Activated T-cell treated with anti-CD3 and anti-CD28 coated beads, Interleukin-2, amount 50 U/mL, for 24 hours (primary cell): ENCODE results near the gene PAFAH1B2.

Experiments used
- DNase-seq: peaks from one replicate; pipeline ENCODE4 v3.0.0-alpha.2; 2020
- H3K27ac Mint-ChIP-seq: 2 replicates; pipeline ENCODE4 v1.8.0; 2020; ENCODE audit warnings: mild to moderate bottlenecking, mixed read lengths
- H3K27me3 Mint-ChIP-seq: 2 replicates; pipeline ENCODE4 v1.8.0; 2020; ENCODE audit warnings: mixed read lengths
- H3K36me3 Mint-ChIP-seq: 2 replicates; pipeline ENCODE4 v1.8.0; 2020; ENCODE audit warnings: low read depth, mixed read lengths
- H3K4me1 Mint-ChIP-seq: 2 replicates; pipeline ENCODE4 v1.8.0; 2020; ENCODE audit warnings: low read depth, mixed read lengths
- H3K4me3 Mint-ChIP-seq: 2 replicates; pipeline ENCODE4 v1.8.0; 2020; ENCODE audit warnings: mild to moderate bottlenecking, moderate library complexity, mixed read lengths
- H3K9me3 Mint-ChIP-seq: 2 replicates; pipeline ENCODE4 v1.8.0; 2020; ENCODE audit warnings: mixed read lengths

PAFAH1B2 gene, protein sequence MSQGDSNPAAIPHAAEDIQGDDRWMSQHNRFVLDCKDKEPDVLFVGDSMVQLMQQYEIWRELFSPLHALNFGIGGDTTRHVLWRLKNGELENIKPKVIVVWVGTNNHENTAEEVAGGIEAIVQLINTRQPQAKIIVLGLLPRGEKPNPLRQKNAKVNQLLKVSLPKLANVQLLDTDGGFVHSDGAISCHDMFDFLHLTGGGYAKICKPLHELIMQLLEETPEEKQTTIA

DNA sequence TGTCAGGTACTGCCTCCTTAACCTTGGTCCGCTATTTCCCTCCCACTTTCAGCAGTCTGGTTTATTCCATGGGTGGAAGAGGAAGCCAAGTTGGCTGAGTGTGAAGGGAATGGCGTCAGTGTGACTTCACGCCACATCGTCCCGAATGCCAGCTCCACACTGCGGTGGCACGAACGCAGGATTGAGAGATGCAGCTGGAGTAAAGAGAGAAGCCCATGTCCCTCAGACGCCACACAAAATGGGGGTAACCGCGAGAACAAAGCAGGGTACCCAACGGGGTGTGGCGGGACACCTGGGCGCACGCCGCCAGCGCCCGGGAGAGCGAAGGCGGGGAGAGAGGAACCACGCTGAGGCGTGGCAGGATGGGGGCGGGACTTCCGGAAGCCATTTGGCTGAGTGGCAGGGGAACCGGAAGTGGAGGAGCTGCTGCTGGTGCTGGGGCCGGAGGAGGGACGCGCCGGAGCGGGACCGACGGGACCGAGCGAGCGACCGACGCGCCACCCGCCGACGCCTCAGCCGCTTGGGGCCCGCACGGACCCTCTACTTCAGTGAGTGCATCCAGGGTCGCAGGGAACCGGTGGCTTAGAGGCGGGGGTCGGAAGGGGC, at the start of gene PAFAH1B2:
PAFAH1B2 (plus strand) TSS at position 417 of the 606 bp plus-strand sequence. CDS start 8,161 bp downstream, outside the sequence.
- peak; percentile 97 for DNase-seq
- Mint-ChIP-seq H3K27me3 (peaks cover 22% of the 10 kb centered on the region), H3K36me3 (peaks cover 44% of the 10 kb centered on the region), H3K9me3 (no peaks in the 10 kb centered on the region), H3K27ac (peak within 1 kb of the TSS; percentile 95), H3K4me1 (peaks cover 42% of the 10 kb centered on the region), H3K4me3 (peak within 1 kb of the TSS; percentile 98)

DNA sequence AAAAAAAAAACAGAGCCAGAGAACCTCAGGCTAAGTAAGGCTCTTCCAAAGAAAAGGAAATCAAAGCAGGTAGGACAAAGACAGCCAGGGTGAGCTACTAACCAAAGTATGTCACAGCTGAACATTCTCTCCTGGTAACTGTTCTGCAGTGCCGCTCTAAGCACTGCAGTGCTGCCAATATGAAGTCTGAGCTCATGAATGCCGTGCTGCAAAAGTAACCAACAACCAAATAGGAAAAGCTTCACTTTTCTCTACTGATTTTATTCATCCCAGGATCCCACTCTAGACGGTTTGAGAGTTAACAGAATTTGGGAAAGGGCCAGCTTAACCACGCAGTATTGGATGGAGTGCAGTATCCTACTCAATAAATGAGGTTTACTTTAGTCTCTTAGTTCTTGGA, 49.3 kb upstream of the PAFAH1B2 start:
- peaks cover 40% of the 10 kb centered on the region for H3K36me3 Mint-ChIP-seq
- no peak for DNase-seq
- H3K27ac Mint-ChIP-seq, result peak overlapping the region; percentile 96
- H3K9me3 Mint-ChIP-seq, result peaks cover 5% of the 10 kb centered on the region
- peak overlapping the region; percentile 96 for H3K4me3 Mint-ChIP-seq
- peaks cover 83% of the 10 kb centered on the region for H3K4me1 Mint-ChIP-seq
- no peaks in the 10 kb centered on the region for H3K27me3 Mint-ChIP-seq

DNA sequence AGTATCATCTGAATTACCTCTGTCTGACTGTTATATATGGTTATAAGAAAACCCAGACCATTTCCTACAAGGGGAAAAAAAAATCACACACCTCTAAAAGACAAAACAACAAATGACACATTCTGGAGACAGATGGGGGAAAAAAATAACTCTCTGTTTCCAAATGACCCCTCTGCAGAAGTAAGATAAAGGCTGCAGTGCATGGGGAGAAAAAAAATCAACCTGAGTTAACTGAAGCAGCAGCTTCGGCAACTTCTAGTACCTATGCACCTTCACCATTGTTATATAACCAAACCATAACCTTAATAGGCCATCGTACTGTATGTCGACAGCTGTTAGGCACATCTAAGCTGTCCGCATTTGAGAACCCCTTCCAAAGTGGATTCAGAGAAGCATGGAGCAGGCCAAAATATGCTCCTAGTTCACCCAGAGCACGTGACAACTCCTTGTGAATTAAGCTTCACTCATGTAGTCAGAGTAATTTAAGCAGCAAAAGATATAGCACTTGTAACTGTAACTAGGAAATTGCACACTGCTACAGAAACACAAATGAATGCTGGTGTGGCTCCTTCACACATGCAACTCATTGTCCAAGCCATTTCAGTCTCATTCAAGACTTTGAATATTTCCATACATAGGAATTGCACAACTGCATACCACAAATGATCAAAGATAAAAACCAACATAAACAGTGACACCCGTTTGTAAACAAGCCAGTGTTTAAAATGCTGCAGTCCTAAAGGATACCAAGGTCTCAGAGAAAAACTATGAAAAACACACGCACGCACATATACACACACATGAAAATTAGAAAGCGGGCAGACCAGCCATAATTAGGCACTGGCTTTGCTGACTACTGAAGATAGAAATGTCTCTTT, 48.6 kb upstream of the PAFAH1B2 start:
- H3K27me3 Mint-ChIP-seq, result no peaks in the 10 kb centered on the region
- peak overlapping the region; percentile 96 for H3K27ac Mint-ChIP-seq
- peak overlapping the region; percentile 96 for H3K4me3 Mint-ChIP-seq
- peaks cover 37% of the 10 kb centered on the region for H3K36me3 Mint-ChIP-seq
- no peak for DNase-seq
- H3K9me3 Mint-ChIP-seq, result peaks cover 5% of the 10 kb centered on the region
- peaks cover 75% of the 10 kb centered on the region for H3K4me1 Mint-ChIP-seq

DNA sequence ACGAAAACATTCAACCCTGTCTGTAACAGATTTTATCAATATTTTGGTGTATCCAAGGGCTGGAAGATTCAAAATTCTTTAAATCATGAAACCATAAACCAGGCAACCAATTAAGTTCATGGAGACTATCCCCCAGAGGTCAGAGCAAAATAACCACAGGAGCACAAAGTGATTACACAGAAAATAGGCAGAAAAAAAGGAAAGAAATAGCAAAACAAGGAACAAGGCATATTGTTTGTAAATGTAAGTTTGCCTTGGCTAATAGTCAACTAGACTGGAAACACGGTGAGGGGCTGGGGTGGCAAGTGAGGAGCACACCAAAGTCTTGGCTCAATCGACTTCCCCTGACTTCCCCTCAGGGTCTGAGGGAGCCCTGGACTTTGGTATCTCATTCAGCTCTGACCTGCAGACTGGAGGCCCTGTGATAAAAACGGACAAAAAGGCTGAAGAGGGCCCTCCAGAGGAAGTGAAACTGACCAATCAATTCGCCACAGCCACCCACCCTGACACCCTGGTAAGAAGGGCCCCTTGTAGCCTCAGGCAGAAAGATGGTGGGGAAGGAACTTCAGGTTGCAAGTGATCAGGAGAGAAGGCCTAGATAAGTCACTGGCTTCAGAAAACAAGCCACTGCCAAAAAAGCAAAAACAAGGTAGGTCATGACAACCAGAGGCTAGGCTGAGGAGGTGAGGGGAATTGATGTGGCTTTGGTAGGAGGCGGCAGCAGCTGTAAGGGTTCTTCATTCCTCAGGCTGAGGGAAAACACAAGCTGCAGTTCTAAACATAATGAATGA, 47.7 kb upstream of the PAFAH1B2 start:
- peaks cover 5% of the 10 kb centered on the region for H3K9me3 Mint-ChIP-seq
- H3K27me3 Mint-ChIP-seq, result no peaks in the 10 kb centered on the region
- peaks cover 70% of the 10 kb centered on the region for H3K4me1 Mint-ChIP-seq
- H3K4me3 Mint-ChIP-seq, result peak overlapping the region; percentile 96
- H3K27ac Mint-ChIP-seq, result peak overlapping the region; percentile 96
- H3K36me3 Mint-ChIP-seq, result peaks cover 34% of the 10 kb centered on the region
- DNase-seq, result peak; percentile 44

DNA sequence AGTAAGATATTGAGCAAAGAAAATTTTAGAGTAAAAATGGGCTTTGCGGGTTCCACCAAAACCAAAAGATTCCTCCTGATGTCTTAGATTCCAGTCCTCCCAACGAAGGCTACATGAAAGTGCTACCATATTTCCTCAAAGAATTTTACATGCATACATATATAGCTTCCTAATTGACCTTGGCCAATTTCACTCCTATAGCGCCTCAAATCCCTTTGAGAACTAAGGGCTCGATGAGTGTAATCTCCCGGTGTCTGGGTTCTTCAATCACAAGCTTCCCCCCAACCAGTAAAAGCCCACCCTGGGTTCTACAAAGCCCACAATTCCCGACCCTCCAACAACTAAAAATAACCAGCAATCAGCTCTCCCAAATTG, 47.1 kb upstream of the PAFAH1B2 start:
- H3K36me3 Mint-ChIP-seq, result peaks cover 28% of the 10 kb centered on the region
- peaks cover 3% of the 10 kb centered on the region for H3K9me3 Mint-ChIP-seq
- peaks cover 64% of the 10 kb centered on the region for H3K4me1 Mint-ChIP-seq
- no peaks in the 10 kb centered on the region for H3K27me3 Mint-ChIP-seq
- H3K4me3 Mint-ChIP-seq, result peak overlapping the region; percentile 96
- DNase-seq, result no peak
- H3K27ac Mint-ChIP-seq, result peak overlapping the region; percentile 96

DNA sequence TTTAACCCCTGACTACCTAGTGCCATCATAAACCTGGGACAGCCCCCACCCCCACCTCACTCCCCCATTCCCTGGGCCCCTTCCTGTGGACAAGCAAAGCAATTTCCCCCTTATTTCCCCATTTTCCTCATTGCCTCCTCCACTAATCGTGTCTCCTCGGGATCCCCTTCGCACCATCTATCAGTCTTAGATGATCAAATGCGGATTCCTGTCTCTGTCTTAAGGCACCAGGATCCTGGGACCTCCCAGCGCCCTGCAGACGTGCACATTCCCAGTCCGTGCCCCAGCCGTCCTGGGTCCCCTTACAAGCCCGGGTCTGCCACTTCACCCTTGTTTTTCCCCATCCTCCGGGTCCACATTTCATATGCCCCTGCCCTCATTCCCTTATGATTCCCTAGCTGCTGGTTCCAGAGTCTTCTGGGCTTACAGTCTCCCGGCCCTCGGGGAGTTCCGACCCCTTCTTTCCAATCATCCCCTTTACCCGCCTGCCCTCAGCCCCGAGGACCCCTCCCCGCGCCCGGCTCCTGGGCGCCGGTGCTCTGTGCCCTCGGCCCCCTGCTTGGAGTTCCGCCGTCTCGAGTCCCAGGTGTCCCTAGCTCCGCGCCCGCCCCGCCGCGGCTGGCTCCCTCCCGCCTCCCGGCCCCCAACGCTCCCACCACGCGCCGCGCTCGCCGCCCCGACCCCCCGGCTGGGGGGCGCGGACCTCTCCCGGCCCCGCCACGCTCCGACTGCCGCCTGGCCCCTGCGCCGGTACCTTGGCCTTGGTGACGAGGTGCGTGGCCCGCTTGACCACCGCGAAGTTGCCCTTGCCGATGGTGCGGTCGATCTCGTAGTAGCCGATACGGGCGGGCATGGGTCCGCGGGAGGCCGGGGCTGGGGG, 46.5 kb upstream of the PAFAH1B2 start:
- Mint-ChIP-seq H3K9me3 (no peaks in the 10 kb centered on the region), H3K36me3 (peaks cover 22% of the 10 kb centered on the region), H3K27me3 (no peaks in the 10 kb centered on the region), H3K4me3 (peak overlapping the region; percentile 96), H3K27ac (peak overlapping the region; percentile 96), H3K4me1 (peaks cover 58% of the 10 kb centered on the region)
- no peak for DNase-seq

DNA sequence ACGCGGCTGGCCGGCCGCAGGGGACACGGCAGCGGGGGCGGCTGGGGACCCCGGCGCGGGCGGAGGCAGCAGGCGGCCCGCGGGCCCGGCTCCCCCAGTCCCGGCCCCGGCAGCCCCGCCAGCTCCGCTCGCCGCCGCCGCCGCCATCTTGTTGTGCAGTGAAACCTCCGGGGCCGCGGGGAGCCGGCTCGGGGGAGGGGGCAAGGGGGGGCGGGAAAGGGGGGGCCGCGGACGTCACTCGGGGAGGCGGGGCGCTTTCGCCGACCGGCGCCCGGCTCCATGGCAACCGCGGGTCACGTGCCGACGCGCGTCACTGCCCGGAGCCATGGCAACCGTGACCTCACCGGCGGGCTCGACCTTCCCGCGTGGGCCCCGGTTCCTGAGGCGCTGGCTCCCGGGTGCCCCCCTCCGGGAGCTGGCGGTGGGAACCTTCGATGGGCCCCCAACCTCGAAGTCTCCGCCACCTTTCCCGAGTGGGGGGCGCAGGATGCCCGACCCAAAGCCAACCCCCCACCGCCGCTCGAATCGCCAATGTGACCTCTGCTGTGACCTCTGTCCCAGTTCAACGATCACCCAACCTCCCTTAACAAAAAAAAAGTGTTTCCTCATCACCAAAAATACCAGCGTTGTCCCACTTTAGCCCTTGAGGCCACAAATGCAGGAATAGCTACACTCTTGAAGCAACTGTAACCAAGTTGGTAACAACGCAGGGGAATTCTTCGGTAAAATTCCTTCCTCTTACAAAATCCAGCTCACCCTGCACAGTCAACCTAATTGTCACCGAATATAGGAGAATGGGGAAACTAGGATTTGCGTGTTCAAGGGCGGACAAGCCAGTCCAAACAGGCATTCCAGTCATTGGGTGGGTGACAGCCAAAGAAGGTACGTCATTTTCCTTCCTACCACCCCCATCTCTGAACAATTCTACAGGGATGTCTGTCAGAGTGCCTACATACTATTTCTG, 45.5 kb upstream of the PAFAH1B2 start, which contains the start of gene SIK3:
SIK3 (minus strand) TSS at position 160 of the 964 bp plus-strand sequence; CDS start at position 147, 13 bp downstream.
- Mint-ChIP-seq H3K27me3 (no peaks in the 10 kb centered on the region), H3K9me3 (no peaks in the 10 kb centered on the region), H3K27ac (peak within 1 kb of the TSS; percentile 96), H3K4me1 (peaks cover 49% of the 10 kb centered on the region), H3K4me3 (peak within 1 kb of the TSS; percentile 96), H3K36me3 (peaks cover 19% of the 10 kb centered on the region)
- peak; percentile 97 for DNase-seq

DNA sequence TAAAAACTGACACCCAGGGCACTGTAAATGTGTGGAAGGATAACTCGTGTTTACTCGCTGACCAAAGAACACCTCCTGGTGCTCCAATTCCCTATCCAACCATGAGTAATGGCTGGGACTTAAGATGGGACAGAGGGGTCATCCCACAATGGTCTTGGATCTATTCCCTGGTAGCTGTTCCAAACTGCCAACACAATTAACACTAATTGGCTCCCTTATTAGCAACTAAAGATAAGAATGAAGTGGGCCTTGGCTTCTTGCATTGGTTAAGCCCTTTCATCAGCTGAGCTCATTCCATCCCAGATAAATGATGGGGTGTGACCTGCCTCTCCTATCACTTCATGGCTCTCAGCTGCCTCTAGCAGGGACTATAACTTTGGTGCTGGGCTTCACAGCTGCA, 44.4 kb upstream of the PAFAH1B2 start:
- H3K4me3 Mint-ChIP-seq, result no peak overlapping the region
- H3K36me3 Mint-ChIP-seq, result peaks cover 16% of the 10 kb centered on the region
- peak overlapping the region; percentile 95 for H3K27ac Mint-ChIP-seq

DNA sequence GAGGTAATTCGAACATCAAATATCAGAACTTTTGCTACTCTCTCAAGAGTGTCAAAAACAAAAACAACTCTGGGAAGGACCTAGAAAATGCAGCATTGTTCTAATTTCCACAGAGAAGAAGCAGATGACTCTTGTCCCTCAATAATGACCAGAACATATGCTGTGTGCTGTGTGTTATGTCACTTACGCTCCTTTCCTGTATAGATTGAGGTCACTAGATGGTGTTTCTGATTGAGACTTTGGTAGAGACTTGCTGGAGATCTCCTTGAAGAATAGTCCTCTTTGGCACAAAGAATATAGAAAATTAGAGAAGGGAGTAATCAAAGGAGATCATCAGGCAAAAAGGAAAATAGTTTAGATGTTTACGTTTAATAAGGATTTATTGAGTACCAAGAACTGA, 43.5 kb upstream of the PAFAH1B2 start:
- H3K36me3 Mint-ChIP-seq, result peaks cover 16% of the 10 kb centered on the region
- no peak overlapping the region for H3K27ac Mint-ChIP-seq
- no peaks in the 10 kb centered on the region for H3K27me3 Mint-ChIP-seq

More for the DNA sequence above, 44.4 kb upstream of the PAFAH1B2 start:
- Mint-ChIP-seq H3K27me3 (no peaks in the 10 kb centered on the region), H3K4me1 (peaks cover 39% of the 10 kb centered on the region), H3K9me3 (no peaks in the 10 kb centered on the region)
- no peak for DNase-seq

DNA sequence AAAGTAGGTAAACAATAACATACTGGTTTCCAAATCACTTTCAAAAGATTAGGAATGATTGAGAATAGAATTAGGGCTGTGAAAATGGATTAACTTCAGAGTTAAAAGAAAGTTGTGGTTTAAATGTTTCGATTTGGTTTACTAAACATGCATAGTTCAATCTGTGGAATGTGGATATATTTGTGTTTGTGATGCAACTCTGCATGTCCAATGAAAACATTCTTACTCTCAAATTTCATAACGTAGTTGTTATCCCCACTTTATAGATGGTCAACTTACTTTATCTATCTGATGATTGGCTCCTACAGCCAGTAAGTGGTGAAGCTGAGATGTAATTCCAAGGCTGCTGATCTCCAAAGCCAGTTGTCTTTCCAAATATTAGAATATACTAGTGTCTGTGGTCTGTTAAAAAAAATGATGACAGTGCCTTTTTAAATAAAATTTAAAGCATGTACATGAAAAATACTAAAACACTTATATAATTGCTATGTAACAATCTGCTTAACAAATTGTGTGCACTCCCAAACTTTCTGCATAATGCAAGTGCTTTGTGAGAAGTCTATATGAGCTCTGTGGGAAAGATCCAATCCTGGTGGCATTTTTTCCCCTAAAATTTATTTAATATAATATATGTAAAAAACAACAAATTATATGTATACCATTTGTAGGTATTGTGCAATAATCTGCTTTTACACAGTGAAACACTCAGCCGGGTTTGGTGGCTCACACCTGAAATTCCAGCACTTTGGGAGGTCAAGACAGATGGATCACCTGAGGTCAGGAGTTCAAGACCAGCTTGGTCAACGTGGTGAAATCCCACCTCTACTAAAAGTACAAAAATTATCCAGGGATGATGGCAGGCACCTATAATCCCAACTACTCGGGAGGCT, 36.1 kb upstream of the PAFAH1B2 start:
- no peaks in the 10 kb centered on the region for H3K4me1 Mint-ChIP-seq
- no peaks in the 10 kb centered on the region for H3K36me3 Mint-ChIP-seq
- no peaks in the 10 kb centered on the region for H3K27me3 Mint-ChIP-seq
- DNase-seq, result no peak
- H3K9me3 Mint-ChIP-seq, result no peaks in the 10 kb centered on the region
- H3K4me3 Mint-ChIP-seq, result no peak overlapping the region
- no peak overlapping the region for H3K27ac Mint-ChIP-seq

More for the DNA sequence above, 43.5 kb upstream of the PAFAH1B2 start:
- Mint-ChIP-seq H3K9me3 (no peaks in the 10 kb centered on the region), H3K4me3 (no peak overlapping the region), H3K4me1 (peaks cover 31% of the 10 kb centered on the region)
- no peak for DNase-seq

DNA sequence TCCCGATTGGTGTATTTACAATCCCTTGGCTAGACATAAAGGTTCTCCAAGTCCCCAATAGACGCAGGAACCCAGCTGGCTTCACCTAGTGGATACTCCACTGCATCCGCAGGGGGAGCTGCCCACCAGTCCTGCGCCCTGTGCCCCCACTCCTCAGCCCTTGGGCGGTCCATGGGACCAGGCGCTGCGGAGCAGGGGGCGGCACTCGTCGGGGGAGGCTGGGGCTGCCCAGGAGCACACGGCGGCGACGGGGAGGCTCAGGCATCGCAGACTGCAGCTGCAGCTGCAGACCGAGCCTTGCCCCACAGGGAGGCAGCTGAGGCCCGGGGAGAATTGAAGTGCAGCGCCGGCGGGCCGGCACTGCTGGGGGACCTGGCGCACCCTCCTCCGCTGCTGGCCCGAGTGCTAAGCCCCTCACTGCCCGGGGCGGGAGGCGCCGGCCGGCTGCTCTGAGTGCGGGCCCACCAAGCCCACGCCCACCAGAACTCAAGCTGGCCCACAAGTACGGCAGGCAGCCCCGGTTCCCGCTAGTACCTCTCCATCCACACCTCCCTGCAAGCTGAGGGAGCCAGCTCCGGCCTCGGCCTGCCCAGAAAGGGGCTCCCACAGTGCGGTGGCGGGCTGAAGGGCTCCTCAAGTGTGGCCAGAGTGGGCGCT, 33.7 kb upstream of the PAFAH1B2 start:
- no peak for DNase-seq
- H3K9me3 Mint-ChIP-seq, result no peaks in the 10 kb centered on the region
- no peaks in the 10 kb centered on the region for H3K36me3 Mint-ChIP-seq
- no peaks in the 10 kb centered on the region for H3K27me3 Mint-ChIP-seq
- H3K4me1 Mint-ChIP-seq, result no peaks in the 10 kb centered on the region
- H3K27ac Mint-ChIP-seq, result no peak overlapping the region
- H3K4me3 Mint-ChIP-seq, result no peak overlapping the region
